GM12864 (cell line): Measurements from ENCODE around the gene GPR89B.
"Not testable (repeated sequence)": the region's sequence is repeated elsewhere in the genome, so short reads cannot be mapped to it uniquely, and the experiment has no call there.

Experiments
- DNase-seq: peaks from one replicate; pipeline ENCODE4 v3.0.0-alpha.2; 2011; ENCODE audit warnings: low read depth
- H3K4me3 ChIP-seq: 2 replicates; pipeline ENCODE4 v1.5.1; 2011; ENCODE audit warnings: mild to moderate bottlenecking, low read depth, low read length, control low read depth
- TF ChIP-seq, protein P1 (sequence below): IDR thresholded peaks from 2 replicates; pipeline ENCODE4 v1.5.1; 2011; ENCODE audit warnings: low read depth, mild to moderate bottlenecking, moderate library complexity, low read length, control low read depth, inconsistent platforms; ENCODE audit errors: missing control alignments

The GPR89B gene

DNA sequence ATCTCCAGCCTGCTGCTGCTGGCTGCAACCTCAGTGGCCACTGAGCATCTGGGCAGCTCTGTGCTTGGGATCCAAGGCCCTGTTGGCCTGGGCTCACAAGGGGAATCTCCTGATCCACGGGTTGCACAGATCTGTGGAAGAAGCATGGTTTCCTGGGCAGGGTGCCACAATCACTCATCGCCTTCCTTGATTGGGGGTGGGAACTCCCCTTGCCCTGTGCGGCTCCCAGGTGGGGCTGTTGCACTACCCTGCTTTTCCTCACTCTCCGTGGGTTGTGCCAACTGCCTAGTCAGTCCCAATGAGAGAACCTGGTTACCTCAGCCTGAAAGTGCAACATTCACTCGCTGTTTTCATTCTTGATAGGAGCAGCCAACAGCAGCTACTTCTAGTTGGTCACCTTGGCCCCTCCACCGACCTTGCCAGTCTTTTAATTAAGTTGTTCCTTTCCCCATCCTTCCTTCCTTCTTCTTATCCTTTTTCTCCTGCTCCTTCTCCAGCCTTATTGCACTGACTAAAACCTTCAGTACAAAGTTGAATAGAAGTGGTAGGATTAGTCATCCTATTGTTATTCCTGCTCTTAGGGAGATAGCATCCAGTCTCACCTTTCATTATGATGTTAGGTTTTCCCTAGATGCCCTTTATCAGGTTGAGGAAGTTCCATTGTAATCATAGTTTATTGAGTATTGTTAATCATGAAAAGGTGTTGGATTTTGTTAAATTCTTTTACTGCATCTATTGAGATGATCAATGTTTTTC is 50.9 kb downstream of the GPR89B start:
- not testable (repeated sequence) for DNase-seq, H3K4me3 ChIP-seq

DNA sequence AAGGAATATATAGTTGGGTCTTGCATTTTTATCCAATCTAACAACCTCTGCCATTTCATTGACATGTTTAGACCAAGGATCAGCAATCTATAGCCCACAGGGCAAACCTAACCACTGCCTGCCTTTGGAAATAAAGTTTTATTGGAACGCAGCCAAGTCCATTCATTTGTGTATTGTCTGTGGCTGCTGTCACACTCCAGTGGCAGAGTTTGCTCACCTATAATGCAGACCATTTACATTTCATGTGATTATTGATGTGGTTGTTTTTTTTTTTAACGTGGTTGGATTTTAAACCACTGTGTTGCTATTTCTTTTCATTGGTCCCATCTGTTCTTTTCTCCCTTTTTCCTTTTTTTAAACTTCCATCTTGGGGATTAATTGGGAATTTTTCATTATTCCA is 57.2 kb downstream of the GPR89B start:
- not testable (repeated sequence) for DNase-seq, H3K4me3 ChIP-seq

DNA sequence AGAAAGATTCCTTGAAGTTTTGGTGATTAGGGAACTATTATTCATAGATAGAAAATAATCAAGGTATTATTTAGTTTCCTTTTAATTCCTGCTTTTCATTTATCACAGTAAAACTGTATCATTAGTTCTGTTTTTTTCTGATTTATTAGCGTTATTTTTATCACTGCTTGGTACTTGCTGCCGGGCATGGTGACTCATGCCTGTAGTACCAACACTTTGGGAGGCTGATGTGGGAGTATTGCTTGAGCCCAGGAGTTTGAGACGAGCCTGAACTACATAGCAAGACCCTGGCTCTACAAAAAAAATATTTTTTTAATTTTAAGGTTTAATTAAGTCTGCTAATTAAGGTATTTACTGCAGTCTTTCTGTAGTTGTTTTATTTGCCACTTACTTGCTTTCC is 59.7 kb downstream of the GPR89B start:
- not testable (repeated sequence) for DNase-seq, H3K4me3 ChIP-seq

DNA sequence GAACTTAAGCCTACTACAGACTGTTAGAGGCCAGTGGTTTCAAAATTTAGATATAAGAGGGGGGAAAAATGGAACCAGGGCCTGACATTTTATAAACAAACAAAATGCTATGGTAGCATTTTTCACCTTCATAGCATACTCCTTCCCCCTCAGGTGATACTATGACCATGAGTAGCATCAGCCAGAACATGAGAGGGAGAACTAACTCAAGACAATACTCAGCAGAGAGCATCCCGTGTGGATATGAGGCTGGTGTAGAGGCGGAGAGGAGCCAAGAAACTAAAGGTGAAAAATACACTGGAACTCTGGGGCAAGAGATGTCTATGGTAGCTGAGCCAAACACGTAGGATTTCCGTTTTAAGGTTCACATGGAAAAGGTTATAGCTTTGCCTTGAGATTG is 64.7 kb downstream of the GPR89B start:
- not testable (repeated sequence) for DNase-seq, H3K4me3 ChIP-seq

DNA sequence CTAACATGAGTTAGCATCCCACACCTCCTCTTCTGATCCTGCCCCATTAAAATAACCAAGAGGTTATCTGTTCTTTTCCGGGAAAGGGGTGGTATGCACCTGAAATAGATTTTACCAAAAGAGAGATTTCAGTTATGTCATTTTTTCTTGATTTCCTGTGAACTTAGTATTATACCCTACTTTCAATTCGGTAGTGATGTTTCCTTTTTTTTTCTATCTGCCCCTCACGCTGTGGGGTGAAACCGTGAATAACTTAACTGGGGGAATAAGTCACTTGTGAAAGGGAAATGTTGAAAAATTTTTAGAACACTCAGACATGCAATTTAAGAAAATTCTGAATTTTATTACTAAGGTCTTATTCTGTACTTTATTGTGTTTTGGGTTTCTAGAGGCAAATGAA is 65.2 kb downstream of the GPR89B start:
- DNase-seq, H3K4me3 ChIP-seq: not testable (repeated sequence)

DNA sequence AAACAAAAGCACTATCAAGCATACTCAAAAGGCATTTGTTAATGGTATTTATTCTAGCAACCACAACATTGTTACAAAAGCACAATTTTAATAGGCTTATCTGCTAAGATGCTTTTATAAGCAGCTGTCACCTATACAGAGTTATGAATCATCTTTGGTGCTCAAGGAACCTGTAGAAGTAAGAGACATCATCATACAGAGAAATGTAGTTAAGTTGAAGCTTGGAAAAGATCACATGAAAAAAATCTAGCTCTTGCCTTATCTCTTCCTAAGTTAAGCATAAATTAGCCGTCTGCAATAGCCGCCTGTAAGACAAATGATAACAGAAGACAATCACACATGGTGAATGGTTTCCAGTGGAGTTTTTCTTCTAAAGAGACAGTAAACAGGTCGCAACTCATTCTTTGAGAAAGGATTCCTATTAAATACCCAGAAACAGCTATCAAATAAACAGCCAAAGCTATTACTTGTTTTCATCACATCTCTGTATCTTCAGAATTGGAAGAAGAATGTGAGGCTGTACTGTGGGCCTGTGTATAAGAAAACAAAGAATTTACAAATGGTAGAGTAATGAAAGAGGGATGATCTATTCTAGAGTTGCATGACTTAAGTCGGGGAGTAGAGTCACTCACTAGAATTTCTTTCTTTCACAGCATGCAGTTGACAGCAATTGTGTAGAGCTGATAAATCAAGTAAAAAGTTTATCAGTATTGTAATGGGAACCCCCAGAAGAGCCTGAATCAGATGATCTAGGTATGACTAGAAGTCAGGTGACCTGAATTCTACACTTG is 65.8 kb downstream of the GPR89B start:
- not testable (repeated sequence) for DNase-seq

DNA sequence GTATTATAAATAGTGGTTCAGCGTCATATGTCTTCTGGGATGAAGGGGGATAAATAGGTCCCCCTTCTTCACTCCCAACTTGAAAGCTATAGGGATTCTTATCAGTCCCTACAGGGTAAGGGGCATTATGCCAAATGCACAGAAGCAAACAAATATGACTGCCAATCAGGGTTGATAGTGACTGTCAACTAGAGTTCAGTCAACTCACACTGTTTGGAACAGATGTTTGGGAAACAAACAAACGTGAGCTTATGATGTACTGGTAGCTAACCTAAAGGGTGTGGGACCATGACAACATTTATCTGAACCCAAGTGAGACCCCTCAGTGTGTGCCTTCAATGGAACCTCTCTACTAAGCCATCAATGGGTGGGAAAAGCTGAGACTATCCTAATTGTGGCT is 67.9 kb downstream of the GPR89B start:
- DNase-seq, H3K4me3 ChIP-seq: not testable (repeated sequence)

More for the DNA sequence above, 65.8 kb downstream of the GPR89B start:
- not testable (repeated sequence) for H3K4me3 ChIP-seq

DNA sequence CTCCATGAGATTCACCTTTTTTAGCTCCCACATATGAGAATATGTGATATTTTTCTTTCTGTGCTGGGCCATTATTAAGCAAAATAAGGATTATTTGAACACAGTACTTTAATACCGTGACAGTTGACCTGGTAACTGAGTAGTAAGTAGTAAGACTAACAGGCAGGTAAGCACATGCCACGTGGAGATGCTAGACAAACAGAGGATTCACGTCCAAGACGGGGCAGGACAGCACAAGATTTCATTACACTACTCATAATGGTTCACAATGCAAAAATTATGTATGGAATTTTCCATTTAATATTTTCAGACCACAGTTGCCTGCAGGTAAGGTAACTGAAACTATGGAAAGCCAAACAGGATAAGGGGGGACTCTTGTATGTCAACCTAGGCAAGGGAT is 79.5 kb downstream of the GPR89B start:
- not testable (repeated sequence) for DNase-seq, H3K4me3 ChIP-seq

DNA sequence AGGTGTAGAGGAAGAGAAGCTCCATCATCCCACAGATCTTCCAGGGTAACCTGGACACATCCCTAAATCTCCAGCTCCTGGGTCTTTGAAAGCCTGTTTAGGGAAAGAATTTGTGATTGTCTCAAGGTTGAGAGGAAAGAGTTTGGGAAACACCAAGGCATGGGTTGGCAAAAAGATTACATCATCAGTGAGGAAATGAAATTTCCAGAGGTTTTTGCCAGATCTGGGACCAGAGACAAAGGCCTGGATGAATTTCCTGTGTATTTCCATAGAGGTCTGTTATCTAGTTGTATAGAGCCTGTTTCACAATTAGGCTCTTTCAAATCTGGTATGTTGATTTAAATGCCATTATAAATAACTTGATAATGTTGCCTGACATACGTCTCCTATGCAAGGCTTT is 82.3 kb downstream of the GPR89B start:
- TF ChIP-seq, protein P1, sequence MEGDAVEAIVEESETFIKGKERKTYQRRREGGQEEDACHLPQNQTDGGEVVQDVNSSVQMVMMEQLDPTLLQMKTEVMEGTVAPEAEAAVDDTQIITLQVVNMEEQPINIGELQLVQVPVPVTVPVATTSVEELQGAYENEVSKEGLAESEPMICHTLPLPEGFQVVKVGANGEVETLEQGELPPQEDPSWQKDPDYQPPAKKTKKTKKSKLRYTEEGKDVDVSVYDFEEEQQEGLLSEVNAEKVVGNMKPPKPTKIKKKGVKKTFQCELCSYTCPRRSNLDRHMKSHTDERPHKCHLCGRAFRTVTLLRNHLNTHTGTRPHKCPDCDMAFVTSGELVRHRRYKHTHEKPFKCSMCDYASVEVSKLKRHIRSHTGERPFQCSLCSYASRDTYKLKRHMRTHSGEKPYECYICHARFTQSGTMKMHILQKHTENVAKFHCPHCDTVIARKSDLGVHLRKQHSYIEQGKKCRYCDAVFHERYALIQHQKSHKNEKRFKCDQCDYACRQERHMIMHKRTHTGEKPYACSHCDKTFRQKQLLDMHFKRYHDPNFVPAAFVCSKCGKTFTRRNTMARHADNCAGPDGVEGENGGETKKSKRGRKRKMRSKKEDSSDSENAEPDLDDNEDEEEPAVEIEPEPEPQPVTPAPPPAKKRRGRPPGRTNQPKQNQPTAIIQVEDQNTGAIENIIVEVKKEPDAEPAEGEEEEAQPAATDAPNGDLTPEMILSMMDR, result no peak
- no peak for DNase-seq
- no peak overlapping the region for H3K4me3 ChIP-seq

DNA sequence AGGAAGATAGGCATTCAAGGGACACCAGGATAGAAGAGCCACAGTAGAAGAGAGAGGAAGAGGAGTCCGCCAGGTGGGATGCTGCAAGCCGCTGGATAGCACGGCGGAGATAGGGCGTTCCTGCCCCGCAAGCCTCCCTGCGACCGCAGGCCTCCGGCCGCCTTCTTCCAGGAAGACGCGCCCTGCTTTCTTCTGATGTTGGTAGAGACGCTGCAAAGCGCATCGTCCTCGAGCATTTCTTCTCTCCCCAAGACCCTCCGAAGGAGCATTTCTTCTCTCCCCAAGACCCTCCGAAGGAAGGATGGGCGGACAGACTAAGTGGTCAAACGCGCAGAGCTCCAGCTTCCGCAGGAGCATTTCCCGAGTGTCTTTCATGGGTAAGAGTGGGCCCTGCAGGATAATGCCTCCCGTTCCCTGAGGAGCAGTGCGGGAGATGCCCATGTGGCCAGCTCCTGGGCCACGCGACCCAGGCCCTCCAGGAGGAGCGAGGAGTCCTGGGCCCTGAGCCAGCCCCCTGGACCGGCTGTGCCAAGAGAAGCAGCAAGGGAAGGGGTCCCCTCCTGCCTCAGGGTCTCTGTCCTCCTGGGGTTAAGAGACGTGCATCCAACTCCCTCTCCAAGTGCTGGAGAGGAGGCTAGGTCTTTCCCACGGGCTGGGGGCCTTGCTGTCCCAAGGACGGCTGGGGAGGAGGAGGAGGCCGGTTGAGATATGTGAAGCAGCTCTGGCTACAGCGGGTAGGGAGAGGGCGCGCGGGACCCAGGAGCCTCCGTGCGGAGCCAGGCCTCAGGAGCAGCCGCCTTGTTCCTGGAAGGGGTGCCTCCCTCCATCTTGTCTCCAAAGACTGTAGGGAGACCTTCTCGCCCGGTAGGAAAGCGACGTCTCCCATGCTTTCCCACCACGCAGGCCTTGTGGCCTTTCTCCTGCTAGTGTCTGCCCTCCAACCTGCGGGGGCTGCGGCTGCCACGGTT is 85.2 kb downstream of the GPR89B start:
- DNase-seq, H3K4me3 ChIP-seq: not testable (repeated sequence)

DNA sequence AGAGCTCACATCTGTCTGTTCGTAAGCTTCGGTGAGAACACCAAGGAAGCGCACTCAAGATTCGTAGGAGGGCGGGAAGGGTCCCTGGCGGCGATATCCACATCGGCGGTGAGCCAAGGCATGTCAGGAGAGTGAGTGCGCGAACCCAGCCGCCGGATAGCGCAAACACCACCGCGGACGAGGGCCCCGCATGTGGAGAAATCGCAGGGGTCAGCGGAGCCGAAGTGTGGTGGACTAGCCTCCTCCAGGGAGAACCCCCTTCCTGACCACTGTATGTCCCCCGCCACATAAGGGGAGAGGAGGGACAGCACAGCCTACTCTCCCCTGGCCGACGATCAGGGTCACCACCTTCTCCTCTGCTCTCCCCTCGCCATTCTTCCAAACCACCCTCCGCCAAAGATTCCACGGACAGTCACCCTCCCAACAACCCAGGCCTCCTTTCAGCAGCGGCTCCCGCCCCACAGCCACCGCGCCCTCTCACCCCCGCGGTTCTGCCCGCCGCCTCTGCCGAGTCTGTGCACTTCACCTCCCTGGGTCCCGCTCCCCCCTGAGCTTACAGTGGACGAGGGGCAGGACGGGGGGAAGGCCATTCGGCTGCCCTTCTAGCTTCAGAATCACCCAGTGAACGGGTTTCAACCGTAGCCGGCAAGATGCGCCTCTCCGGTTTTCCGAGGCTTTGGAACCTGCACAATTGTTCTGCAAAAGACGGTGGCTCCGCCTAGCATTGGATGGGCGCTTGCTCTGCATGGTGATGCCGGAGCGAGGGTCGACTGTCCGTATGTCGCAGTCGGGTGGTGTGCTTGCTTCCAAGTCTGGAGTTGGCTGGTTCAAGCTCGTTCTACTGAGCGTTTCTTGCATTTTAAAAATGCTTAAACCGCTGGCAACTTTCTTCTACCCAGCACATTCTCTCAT is 86.3 kb downstream of the GPR89B start:
- not testable (repeated sequence) for DNase-seq, H3K4me3 ChIP-seq

DNA sequence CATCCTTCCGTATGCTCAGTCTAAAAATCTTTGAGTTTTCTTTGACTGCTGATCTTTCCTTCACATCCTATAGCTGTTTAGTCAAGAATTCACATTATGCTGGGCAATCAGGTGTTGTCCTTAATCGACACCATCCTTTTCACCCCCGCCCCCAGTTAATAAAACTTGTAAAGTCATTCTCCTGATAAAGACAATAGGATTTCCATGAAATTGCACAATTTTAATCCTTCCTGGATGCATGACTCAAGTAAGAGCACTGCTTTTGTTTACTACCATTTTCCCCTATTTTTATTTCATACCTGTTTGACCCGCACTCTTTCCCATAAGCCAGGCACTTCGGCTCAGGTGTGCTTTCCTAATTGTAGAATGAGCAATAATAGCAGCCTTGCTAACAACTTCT is 96.7 kb downstream of the GPR89B start:
- not testable (repeated sequence) for H3K4me3 ChIP-seq, DNase-seq

DNA sequence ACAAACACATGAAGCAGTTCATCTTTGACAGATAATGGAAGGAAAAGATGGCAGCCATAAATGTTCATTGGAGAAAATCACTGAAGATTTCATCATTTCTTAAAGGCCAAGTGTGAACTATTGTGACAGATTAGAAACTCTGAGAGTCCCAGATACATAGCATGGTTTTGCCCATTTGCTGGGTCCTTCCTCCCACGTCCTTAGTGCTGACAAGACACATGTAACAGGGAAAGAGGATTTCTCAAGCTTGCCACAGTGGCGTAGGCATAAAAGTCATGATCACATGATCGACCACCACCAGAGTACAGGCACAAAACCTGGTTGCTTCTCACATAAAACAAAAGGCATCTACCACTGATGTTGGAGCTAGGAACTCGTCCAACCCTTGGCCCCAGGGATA is 98.8 kb downstream of the GPR89B start:
- DNase-seq, result not testable (repeated sequence)

DNA sequence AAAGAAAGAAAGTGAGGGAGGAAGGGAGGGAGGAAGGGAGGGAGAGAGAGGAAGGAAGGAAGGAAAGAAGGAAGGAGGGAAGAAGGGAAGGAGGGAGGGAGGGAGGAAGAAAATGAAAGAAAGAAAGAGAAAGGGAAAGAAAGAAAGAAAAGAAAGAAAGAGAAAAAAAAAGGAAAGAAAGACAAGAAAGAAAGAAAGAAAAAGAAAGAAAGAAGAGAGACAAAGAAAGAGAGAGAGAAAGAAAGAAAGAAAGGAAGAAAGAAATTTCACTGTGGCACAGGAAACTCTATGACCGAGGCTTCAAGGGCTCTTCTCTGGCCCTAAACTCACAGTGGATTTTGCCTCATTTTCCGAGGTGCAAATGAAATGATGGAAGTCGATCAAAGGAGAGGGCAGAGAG is 104.0 kb downstream of the GPR89B start:
- H3K4me3 ChIP-seq, DNase-seq: not testable (repeated sequence)

More for the DNA sequence above, 98.8 kb downstream of the GPR89B start:
- not testable (repeated sequence) for H3K4me3 ChIP-seq

DNA sequence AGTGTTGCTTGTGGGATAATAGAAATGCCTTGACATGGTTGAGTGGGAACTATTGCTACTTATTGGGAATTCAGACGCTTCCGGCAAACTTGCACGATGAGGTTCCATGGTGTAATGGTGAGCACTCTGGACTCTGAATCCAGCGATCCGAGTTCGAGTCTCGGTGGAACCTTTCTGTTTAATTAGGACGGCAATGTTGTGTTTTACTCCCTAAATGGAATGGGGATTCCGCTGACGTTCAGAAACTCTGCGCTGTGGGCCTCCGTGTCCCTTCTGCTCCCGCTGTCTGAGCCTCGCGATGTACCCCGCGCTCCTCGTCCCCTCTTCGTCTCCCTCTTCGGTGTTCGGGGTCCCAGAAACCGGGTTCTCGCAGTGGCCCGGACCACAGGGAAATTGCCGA is 104.5 kb downstream of the GPR89B start:
- not testable (repeated sequence) for H3K4me3 ChIP-seq, DNase-seq

DNA sequence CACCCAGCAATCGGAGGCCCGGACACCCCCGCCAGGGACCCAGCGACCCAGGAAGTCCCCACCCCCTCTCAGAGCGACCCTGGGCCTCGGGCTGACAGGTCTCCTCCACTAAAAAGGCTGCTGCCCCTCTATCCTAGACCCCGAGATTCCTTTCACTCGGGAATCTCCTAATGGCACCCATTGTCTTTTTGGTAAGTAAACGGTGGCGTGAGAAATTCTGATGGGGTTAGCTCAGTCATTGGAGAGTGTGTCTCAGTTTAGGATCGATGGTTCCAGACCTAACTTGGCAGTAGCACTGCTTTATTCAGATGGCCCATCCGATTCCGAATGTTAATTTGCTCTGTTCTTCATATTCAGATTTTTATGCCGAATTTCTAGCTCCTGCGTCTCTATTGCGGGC is 104.9 kb downstream of the GPR89B start:
- DNase-seq, H3K4me3 ChIP-seq: not testable (repeated sequence)
